DMS53 (cell line): ENCODE results near the gene SSTR1.
A peak's percentile ranks its signal among the peaks of the same experiment; 100 is the strongest.

Experiments
- DNase-seq: peaks from one replicate; lab custom pipeline; 2025; lab: John Stamatoyannopoulos, UW

Gene SSTR1

GRCh38 chr14:38238332-38238731 lies 30.6 kb downstream of the SSTR1 start:
- DNase-seq: no peak

GRCh38 chr14:38238878-38239277 lies 31.2 kb downstream of the SSTR1 start:
- DNase-seq: no peak

GRCh38 chr14:38243696-38244240 lies 36.1 kb downstream of the SSTR1 start:
- no peak for DNase-seq

GRCh38 chr14:38248321-38249028 lies 40.8 kb downstream of the SSTR1 start:
- DNase-seq: peak; percentile 5

- no peak for DNase-seq
These were observed 42.6 kb downstream of the SSTR1 start for GRCh38 chr14:38250331-38250730.

GRCh38 chr14:38252066-38252710 lies 44.5 kb downstream of the SSTR1 start:
- no peak for DNase-seq

GRCh38 chr14:38253676-38254075 lies 46.0 kb downstream of the SSTR1 start:
- DNase-seq: no peak

GRCh38 chr14:38254571-38255407 lies 47.1 kb downstream of the SSTR1 start:
- no peak for DNase-seq

GRCh38 chr14:38255408-38255672 lies 47.6 kb downstream of the SSTR1 start:
- peak; percentile 63 for DNase-seq

GRCh38 chr14:38255673-38256532 lies 48.2 kb downstream of the SSTR1 start, which contains the start of gene CLEC14A:
TSS of gene CLEC14A (minus strand) at chr14:38256093. CDS start at chr14:38256022, 71 bp downstream.
- DNase-seq: peak; percentile 24

- DNase-seq: no peak
These were observed 48.8 kb downstream of the SSTR1 start for GRCh38 chr14:38256533-38256840.

GRCh38 chr14:38257507-38257906 lies 49.8 kb downstream of the SSTR1 start:
- DNase-seq: peak; percentile 40

GRCh38 chr14:38261620-38262019 lies 53.9 kb downstream of the SSTR1 start:
- DNase-seq: no peak
